Fibroblast of lung (primary cell): ENCODE data around the gene SMIM45.

Source experiments
- DNase-seq, 2 donors: peaks; one replicate each; pipeline versions ENCODE4 v3.0.0 to v3.0.0-alpha.2; 2010; ENCODE audit warnings: low read depth in 2 of 2
- H2AFZ ChIP-seq: 2 replicates; pipeline ENCODE4 v1.5.1; 2012; ENCODE audit warnings: low read length, control low read depth, inconsistent platforms
- H3K27ac ChIP-seq: 2 replicates; pipeline ENCODE4 v1.5.1; 2011; ENCODE audit warnings: low read length, control low read depth; ENCODE audit not compliant: insufficient read depth
- H3K27me3 ChIP-seq: 2 replicates; pipeline ENCODE4 v1.5.1; 2011; ENCODE audit warnings: mild to moderate bottlenecking, low read length; ENCODE audit not compliant: control insufficient read depth, insufficient read depth
- H3K36me3 ChIP-seq: 2 replicates; pipeline ENCODE4 v1.5.1; 2011; ENCODE audit warnings: low read length; ENCODE audit not compliant: control insufficient read depth, insufficient read depth
- H3K4me1 ChIP-seq: 2 replicates; pipeline ENCODE4 v1.5.1; 2011; ENCODE audit warnings: low read length; ENCODE audit not compliant: control insufficient read depth, insufficient read depth; ENCODE audit errors: extremely low read depth
- H3K4me2 ChIP-seq: 2 replicates; pipeline ENCODE4 v1.5.1; 2011; ENCODE audit warnings: low read length, control low read depth; ENCODE audit not compliant: insufficient read depth; ENCODE audit errors: extremely low read depth
- H3K4me3 ChIP-seq, 4 experiments: fragments of 200-600 bp in 1 of 4; sonication (generic) in 1 of 4; replicated peaks in 1 of 4; 2 replicates each; pipeline ENCODE4 v1.5.1; 2011 to 2016; ENCODE audit warnings: low read length in 4 of 4, low read depth in 3 of 4, mild to moderate bottlenecking in 3 of 4, control low read depth in 2 of 4, inconsistent platforms in 1 of 4, mixed read lengths in 1 of 4; ENCODE audit not compliant: insufficient read depth in 1 of 4; ENCODE audit errors: control extremely low read depth in 1 of 4
- H3K79me2 ChIP-seq: 2 replicates; pipeline ENCODE4 v1.5.1; 2012; ENCODE audit warnings: mild to moderate bottlenecking, low read length, inconsistent platforms; ENCODE audit not compliant: control insufficient read depth, insufficient read depth
- H3K9ac ChIP-seq: 2 replicates; pipeline ENCODE4 v1.5.1; 2011; ENCODE audit warnings: mild to moderate bottlenecking, low read length, control low read depth; ENCODE audit not compliant: insufficient read depth
- H3K9me3 ChIP-seq: 2 replicates; pipeline ENCODE4 v1.5.1; 2012; ENCODE audit warnings: low read depth, low read length; ENCODE audit not compliant: control insufficient read depth, insufficient read depth
- H4K20me1 ChIP-seq: 2 replicates; pipeline ENCODE4 v1.5.1; 2011; ENCODE audit warnings: low read length; ENCODE audit not compliant: control insufficient read depth, insufficient read depth; ENCODE audit errors: extremely low read depth
- CTCF ChIP-seq, 2 donors: IDR thresholded peaks in 1 of 2; conservative IDR thresholded peaks in 1 of 2; 1 replicate in 1 of 2; 2 replicates in 1 of 2; pipeline ENCODE4 v1.5.1; 2011 to 2012; ENCODE audit warnings: low read length in 2 of 2, control low read depth in 1 of 2, inconsistent platforms in 1 of 2, low read depth in 1 of 2, mild to moderate bottlenecking in 1 of 2
- EZH2 ChIP-seq: IDR thresholded peaks from 2 replicates; pipeline ENCODE4 v1.5.1; 2012; ENCODE audit warnings: low read length, control low read depth, mild to moderate bottlenecking; ENCODE audit errors: missing control alignments

Gene SMIM45

GRCh38 chr22:41928593-41929417, 23.1 kb upstream of the SMIM45 start:
- Histone ChIP-seq H3K4me2 (no peak overlapping the region), H3K79me2 (no peaks in the 10 kb centered on the region), H3K9me3 (no peaks in the 10 kb centered on the region), H3K9ac (no peak overlapping the region), H3K27me3 (peaks cover 6% of the 10 kb centered on the region), H4K20me1 (no peaks in the 10 kb centered on the region), H3K36me3 (no peaks in the 10 kb centered on the region), H3K27ac (no peak overlapping the region), H3K4me3 (no peak overlapping the region), H2AFZ (no peak overlapping the region), H3K4me1 (peaks cover 2% of the 10 kb centered on the region)
- DNase-seq: no peak
- TF ChIP-seq CTCF (conservative IDR thresholded peaks at IDR 0.05 in 1 of 2, IDR thresholded peaks at IDR 0.05 in 1 of 2; ENCODE audit: low read depth in 1 of 2, low read length in 2 of 2) (no peak), EZH2 (no peak)

- no peak for DNase-seq
- TF ChIP-seq CTCF (conservative IDR thresholded peaks at IDR 0.05 in 1 of 2, IDR thresholded peaks at IDR 0.05 in 1 of 2; ENCODE audit: low read depth in 1 of 2, low read length in 2 of 2) (no peak), EZH2 (no peak)
- Histone ChIP-seq H3K36me3 (no peaks in the 10 kb centered on the region), H3K9me3 (no peaks in the 10 kb centered on the region), H3K4me1 (peaks cover 2% of the 10 kb centered on the region), H3K4me3 (no peak overlapping the region), H3K27ac (no peak overlapping the region), H3K27me3 (peaks cover 6% of the 10 kb centered on the region), H2AFZ (no peak overlapping the region), H3K9ac (no peak overlapping the region), H3K4me2 (no peak overlapping the region), H3K79me2 (no peaks in the 10 kb centered on the region), H4K20me1 (no peaks in the 10 kb centered on the region)
Observed at GRCh38 chr22:41929418-41929810, 22.5 kb upstream of the SMIM45 start.

GRCh38 chr22:41931701-41932269, 20.2 kb upstream of the SMIM45 start:
- Histone ChIP-seq H3K4me3 (no peak overlapping the region), H3K36me3 (peaks cover 2% of the 10 kb centered on the region), H3K9me3 (no peaks in the 10 kb centered on the region), H2AFZ (no peak overlapping the region), H3K4me2 (no peak overlapping the region), H3K27me3 (no peaks in the 10 kb centered on the region), H3K4me1 (no peaks in the 10 kb centered on the region), H3K27ac (no peak overlapping the region), H3K79me2 (no peaks in the 10 kb centered on the region), H3K9ac (no peak overlapping the region), H4K20me1 (no peaks in the 10 kb centered on the region)
- DNase-seq: no peak
- TF ChIP-seq EZH2 (no peak), CTCF (conservative IDR thresholded peaks at IDR 0.05 in 1 of 2, IDR thresholded peaks at IDR 0.05 in 1 of 2; ENCODE audit: low read depth in 1 of 2, low read length in 2 of 2) (no peak)
